GM19351 (cell line): ENCODE results near the gene IL25.
"Not testable (repeated sequence)": the region's sequence is repeated elsewhere in the genome, so short reads cannot be mapped to it uniquely, and the experiment has no call there.

Experiments
- ATAC-seq: cut with Tn5 transposase; IDR thresholded peaks from one replicate; pipeline ENCODE4 v1.9.1; 2021; ENCODE audit warnings: mild to moderate bottlenecking, moderate library complexity; ENCODE audit not compliant: unreplicated experiment

The IL25 gene

DNA sequence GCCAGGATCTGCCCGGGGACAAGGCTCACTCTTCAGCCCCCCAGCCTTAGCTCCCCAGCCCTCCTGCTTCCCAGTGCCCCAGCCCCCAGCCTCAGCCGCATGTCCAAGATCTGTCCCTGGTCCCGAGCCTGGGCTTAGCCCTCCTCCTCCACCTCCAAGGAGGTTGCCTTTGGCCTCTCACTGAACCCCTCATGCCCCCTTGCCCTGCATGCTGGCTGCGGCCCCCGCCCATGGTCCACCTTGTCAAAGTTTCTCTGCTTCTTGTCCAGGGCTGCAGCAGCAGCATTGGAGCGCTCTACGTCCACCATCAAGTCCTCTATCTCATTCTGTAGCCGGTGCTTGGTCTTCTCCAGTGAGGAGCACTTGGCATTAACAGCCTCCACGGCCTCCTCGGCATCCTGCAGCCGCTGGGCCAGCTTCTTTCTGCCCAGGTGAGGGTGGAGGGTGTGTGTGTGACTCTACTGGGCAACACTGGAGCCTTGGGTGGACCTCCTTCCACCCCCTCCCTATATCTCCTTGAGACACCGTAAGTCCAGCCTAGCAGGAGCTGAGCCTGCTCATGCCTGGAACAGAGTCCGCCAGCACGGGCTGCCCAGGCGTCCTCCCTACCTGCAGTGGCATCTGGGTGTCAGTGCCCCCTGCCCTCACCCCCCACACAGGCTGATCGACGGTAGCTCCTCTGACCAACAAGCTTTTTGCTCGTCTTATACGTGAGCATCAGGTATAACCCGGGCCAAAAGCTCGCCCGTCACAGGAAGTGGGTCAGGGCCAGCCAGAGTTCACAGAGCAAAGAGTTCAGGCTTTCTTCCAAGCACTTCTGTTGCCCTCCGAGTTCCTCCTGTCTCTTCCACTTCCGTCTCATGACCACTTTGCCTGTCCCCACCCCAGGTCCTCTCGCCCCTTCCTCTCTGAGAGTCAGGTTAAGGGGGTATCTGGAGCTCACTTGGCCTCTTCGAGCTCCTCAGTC, 15.6 kb downstream of the IL25 start:
- no peak for ATAC-seq

DNA sequence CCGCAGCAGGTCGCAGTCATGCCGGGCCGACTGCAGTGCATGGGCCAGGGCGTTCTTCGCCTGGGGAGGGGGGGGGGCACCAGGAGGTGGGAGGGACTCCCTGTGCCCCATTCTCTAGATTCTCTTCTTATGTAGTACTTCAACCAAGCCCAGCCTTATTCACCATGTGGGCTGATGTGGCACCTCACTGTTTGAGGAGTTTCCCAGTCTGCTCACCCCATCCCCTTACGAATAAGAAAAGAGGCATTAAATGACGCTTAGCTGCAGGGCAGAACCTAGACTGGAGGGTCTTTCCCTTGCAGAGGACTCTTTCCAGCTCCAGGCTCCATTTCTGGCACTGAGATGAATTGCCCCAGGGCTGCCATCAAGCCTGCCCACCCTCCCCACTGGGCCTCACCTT, 16.4 kb downstream of the IL25 start:
- no peak for ATAC-seq

DNA sequence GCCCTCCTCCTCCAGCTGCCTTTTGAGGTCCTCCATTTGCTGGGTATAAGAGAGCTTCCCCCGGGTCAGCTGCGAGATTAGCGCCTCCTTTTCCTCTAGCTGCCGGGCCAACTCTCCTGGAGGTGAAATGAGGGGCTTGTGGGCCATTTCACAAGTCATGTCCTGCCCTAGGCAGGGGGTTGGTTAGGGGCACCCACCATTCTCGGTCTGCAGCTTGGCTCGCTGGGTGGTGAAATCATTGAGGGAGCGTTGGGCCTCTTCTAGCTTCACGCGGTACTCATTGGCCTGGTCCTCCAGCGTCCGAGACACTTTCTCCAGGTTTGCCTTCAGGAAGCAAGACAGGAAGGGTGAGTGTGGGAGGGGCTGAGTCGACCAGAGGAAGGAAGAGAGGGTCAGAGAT, 16.8 kb downstream of the IL25 start:
- ATAC-seq: no peak

DNA sequence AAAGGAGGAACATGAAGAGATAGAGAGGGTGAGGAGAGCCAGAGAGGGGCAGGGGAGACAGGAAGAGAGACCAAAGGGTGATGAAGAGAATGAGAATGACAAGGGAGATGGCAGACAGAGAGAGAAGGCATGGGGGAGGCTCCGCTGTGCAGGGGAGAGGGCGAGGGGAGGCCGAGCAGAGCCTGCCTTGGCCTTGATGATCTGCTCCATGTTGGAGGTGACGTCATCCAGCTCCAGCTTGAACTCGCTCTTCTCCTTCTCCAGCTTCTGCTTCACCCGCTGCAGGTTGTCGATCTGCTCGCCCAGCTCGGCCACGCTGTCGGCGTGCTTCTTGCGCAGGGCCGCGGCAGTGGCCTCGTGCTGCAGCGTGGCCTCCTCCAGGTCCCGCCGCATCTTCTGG, 17.3 kb downstream of the IL25 start:
- ATAC-seq: not testable (repeated sequence)

DNA sequence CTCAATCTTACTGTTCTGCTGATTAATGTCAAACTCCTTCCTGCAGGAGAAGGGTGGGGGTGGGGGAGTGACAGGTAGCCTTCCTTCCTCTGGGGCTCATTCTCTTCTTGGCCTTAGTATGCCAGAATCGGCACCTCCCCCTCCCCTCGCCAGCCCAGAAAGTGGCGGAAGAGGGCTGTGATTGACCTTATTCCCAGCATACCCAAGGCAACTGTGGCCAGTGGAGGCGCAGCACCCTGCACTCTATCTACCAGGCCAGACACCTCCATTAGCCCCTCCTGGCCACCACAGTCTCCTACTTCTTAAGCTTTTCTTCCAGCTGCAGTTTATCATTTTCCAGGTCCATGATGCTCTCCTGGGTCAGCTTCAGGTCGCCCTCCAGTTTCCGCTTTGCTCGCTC, 20.0 kb downstream of the IL25 start:
- ATAC-seq: no peak

DNA sequence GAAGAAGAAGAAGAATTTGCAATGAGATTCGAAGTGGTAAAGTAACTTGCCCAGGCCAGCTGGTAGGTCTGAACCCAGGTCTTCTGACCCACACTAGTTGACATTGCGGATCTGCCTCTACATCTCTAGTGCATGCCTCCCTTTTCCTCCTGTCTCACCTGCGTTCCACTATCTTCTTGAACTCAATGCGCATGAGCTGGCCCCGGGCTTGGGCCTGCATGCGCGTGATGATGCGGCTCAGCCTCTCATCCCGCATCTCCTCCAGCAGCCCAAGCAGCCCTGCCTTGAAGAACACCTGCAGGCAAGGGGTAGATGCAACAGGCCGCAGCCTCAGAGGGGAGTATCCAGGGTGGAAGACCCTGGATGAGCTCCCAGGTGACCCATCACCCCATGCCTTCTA, 23.5 kb downstream of the IL25 start:
- ATAC-seq: no peak

DNA sequence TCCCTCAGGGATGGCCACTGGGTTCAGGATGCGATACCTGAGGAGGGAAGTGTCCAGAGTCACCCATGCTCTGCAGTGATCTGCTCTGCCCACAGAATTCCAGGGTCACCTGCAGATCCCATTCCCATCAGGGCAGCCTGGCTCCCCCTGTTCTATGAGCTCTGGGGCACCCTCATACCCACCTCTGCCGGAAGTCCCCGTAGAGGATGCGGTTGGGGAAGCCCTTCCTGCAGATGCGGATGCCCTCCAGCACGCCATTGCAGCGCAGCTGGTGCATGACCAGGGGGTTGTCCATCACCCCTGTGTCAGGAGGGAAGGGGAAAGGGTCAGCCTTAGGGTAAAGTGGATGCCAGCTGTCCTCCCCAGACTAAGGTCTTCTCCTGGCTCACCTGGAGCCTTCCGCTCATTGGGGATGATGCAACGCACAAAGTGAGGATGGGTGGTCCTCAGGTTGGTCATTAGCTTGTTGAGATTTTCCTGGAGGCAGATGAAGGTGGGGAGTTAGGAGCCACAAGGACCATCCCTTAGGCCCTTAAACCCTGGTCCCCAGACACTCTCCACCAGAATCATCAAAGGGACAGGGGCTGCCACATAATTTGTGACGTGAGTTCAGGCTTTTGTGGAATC, 24.3 kb downstream of the IL25 start:
- ATAC-seq: no peak

DNA sequence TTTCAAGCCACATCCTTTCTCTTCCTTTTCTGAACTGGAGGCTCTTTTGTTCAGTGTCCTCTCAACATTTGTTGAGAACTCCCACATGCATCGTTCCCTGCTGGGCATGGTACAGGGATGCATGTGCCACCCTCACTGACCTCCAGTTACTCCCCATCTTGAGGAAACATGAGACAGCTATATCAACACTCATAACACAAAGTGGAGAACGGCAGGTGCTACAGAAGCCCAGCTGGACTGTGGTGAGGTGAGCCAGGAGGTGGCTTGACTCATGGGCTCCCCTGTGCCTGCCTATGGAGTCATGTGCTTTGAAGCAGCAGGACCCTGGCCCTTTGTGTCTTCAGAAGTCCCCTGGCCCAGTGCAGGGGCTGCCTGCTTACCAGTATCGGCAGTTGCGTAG, 25.7 kb downstream of the IL25 start:
- no peak for ATAC-seq

DNA sequence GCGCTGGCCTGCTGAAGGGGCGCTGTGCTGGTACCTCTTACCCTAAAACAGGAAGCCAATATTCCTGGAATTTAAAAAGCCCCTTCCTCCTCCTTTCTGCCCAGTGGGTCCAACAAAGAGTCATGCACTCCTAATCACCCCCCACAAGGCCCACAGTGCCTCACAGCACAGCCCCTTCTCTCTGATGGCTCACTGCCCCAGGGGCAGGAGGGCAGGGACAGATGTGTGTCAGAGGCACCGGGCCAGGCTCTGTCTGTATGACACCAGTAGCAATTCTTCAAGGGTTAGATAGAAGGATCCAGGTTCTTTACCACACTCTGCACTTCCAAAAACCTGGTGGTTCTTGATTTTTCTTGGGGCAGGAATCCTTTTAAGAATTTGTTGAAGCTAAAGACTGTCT, 26.5 kb downstream of the IL25 start:
- ATAC-seq: no peak

DNA sequence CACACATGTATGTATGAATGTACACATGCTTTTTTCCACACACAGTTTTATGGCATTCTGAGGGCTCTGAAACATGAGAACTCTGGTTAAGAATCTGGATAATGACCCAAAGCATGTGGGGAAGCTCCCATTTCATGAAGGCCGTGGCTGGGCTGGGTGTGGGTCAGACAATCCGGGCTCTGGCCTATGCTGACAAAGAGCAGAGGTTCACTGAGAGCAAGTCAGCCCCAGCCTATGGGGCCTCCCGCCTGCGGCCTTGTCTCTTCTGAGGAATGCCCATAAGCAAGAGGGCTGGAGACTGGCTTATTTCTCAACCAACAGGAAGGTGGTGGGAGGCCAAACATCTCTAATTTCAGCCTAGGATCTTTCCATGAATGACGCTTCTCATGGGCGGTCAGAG, 27.0 kb downstream of the IL25 start:
- ATAC-seq: no peak

DNA sequence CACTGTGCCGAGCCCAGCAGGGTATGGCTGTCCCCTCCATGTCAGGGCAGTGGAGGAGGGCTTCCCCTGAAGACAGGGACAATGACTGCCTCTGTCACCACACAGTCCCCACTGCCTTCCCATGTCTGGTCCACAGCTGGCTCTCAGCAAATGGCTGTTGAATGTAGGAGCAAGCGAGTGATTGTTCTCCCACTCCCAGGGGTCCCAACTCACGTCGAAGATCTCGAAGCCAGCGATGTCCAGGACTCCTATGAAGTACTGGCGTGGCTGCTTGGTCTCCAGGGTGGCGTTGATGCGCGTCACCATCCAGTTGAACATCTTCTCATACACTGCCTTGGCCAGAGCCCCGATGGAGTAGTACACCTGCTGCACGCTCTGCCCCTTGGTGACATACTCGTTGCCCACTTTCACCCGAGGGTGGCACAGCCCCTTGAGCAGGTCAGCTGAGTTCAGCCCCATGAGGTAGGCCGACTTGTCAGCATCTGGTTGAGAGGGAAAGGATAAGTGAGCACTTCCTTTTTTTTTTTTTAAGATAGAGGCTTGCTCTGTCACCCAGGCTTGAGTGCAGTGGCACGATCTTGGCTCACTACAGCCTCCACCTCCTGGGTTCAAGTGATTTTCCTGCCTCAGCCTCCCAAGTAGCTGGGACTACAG, 28.0 kb downstream of the IL25 start:
- ATAC-seq: not testable (repeated sequence)

DNA sequence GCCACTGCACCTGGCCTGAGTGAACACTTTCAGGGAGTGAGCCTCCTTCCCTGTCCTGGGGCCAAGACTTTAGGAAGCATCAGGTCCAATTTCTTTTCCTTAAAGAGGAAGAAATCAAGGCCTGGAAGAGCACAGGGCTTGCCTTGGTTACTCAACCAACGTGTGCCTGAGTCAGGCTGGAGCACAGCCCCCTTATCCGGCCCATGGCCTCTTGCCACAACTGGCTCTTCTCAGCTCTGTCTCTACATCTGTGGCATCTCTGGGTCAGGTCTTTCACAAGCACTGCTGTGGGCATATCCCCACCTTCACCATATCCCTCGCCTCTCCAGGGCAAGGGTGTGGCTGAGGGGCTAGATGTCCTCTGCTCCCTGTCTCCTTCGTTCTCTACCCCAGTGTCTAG, 28.7 kb downstream of the IL25 start:
- ATAC-seq: no peak

DNA sequence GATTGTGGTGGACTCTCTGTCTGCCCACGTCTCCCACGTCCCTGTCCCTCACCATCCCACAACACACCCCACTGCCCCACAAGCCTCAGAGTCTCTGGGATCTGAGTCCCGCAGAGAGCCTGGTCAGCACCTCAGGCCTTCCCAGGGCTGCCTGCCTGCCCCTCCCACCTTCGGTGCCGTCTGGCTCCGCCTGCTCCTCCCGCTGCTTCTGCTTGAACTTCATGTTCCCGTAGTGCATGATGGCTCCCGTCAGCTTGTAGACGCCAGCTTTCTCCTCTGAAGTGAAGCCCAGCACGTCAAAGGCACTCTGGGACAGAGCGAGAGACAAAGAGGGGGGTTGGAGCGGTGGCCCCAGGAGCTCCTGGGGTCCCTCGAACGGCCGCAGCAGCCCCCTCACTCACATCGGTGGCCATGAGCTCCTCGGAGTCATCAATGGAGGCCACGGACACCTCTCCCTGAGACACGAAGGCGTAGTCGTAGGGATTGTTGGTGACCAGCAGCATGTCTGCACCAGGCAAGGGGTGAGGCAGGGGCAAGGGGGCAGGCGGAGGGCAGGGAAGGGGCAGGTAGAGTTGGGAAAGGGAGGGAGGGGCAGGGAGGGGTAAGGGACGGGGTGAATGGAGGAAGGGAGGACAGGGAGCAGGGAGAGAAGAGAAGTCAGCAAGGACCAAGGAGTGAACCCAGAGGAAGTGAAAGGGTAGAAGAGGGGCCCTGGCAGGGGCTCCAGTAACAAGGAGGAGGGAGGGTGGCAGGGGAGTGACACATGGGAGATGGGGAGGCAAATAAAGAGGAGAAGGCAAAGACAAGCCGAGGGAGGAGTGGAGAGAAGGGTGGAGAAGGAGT, 29.9 kb downstream of the IL25 start:
- ATAC-seq: no peak

DNA sequence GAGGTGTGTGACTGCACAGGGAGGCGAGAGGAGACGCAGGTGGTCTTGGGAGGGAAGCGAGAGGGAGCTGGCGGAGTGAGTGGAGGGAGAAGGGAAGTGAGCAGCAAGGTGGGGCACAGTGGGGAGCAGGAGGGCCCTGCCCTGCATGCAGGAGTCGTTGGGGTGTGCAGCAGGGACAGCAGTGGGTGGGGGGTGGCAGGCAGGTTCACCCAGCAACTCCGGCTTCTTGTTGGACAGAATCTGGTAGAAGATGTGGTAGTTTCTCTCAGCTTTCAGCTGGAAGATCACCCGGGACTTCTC, 30.5 kb downstream of the IL25 start:
- no peak for ATAC-seq

DNA sequence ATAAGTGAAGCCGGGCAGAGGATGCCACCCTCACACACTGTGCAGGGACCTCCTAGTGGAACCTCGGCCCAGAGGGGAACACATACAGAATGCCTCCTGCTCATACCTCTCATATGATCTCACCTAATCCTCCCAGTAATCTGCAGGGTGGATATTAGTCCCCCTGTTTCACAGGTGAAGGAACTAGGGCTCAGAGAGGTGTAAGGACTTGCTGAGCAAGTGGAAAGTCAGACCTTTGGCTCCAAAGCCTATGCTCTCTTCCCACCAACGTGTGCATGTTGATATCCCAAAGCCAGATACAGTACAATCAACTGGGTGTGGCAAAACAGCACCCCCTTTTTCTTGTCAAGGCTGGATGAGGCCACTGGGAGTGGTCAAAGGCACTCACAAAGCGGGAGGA, 31.3 kb downstream of the IL25 start:
- ATAC-seq: no peak

DNA sequence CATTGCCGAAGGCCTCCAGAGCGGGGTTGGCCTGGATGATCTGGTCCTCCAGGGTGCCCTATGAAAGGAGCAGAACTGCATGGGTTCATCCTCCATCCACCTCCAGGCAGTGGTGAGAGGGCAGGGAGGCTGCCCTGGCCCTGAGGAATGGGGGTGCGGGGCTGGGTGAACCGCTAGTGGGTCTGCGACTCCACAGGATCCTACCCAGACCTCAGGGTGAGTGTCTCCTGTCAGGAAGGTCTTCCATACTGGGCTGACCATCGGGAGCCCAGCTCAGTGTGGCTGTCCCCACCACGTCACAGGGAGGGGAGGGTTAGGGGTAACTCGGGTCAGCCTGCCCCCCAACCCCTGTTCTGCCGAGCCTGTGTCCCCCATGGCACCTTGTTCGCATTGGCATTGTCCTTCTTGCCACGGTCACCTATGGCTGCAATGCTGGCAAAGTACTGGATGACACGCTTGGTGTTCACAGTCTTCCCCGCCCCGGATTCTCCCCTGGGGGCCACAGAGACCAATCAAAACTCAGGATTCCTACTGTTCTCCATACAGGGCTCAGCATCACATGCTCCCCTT, 31.8 kb downstream of the IL25 start:
- ATAC-seq: no peak

DNA sequence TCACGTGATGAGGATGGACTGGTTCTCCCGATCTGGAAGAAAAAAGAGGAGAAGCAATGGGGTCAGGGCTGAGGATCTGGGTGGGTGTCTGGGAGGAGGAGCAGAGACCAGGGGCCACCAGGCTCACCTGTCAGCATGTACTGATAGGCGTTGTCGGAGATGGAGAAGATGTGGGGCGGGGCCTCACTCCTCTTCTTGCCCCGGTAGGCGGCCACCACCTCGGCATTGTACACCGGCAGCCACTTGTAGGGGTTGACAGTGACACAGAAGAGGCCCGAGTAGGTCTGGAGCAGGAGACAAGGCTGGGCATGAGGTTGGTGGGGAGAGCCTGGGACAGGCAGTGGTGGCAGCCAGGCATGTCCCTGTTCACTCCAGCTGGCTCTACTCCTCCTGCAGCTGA, 32.5 kb downstream of the IL25 start:
- no peak for ATAC-seq

DNA sequence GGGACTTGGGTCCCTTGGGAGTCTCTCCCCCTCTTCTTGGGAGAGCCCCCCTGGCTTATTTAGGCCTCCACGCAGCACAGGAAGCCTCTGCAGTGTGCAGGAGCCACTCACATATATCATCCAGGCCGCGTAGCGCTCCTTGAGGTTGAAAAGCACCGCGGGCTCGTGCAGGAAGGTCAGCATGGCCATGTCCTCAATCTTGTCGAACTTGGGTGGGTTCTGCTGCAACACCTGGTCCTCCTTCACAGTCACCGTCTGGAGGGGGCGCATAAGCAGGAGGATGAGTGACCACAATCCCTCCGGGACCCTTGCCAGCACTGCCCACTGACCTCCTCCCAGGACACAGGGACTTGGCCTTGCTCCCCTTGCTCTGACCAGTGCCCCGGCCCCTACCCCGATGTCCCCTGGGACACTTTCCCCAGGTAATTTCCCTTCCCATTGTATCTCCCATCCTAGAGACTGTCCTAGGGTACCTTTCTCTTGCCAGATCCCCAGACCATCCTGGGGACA, 33.0 kb downstream of the IL25 start:
- no peak for ATAC-seq

DNA sequence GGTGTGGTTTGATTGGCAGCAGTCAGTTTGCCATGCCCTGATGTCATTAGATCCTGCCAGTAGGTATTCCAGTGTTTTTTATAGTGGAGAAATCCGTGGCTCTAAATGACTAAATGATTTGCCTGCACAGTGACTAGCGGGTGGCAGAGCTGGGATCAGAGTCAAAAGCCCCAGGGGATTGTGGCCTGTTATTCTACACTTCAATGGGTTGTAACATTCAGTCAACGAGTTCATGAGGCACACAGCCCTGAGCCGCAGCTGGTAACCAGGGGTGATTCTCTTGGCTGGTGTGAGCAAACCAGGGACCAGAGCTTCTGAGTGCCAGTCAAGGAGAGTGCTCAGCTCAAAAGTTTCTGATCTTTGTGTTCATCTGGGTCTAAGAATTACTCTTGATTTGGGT, 33.6 kb downstream of the IL25 start:
- no peak for ATAC-seq

DNA sequence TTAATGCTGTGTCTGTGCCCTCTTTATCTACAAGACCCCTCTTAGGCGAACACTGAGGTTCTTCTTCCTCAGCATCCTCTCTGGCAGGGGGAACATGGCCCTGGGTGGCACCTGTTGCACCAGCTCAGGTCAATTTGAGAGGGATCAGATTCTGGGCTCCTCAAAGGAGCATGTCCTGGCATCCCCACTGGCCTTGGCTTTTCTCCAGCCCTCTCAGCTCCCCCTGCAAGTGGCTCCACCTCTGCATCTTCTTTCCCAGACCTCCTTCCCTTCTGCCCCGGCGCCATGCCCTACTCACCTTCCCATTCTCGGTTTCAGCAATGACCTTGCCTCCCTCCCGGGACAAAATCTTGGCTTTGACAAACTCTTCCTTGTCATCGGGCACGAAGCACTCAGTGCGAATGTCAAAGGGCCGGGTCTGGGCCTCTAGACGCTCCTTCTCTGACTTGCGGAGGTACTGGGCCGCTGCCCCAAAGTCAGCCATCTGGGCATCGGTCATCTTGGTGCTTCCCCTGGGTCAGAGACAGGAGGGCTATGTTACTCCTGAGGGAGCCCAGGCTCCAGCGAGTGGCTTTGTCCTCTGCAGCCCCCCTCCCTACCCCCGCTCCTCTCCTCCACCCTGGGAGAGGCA, 34.2 kb downstream of the IL25 start:
- ATAC-seq: no peak
